Activated CD4-positive, alpha-beta T cell treated with anti-CD3 and anti-CD28 coated beads for 48 hours (primary cell): ENCODE results near the gene FKBP5.
"Not testable (repeated sequence)": the region's sequence is repeated elsewhere in the genome, so short reads cannot be mapped to it uniquely, and the experiment has no call there.

ENCODE experiments used
- DNase-seq: peaks from one replicate; pipeline ENCODE4 v3.0.0-alpha.2; 2020

FKBP5 gene

GRCh38 chr6:35688605-35689322, at the start of gene FKBP5:
FKBP5 (minus strand) TSS chr6:35688915; CDS start chr6:35642824, 46,091 bp downstream.
- DNase-seq, result peak; percentile 95

DNA sequence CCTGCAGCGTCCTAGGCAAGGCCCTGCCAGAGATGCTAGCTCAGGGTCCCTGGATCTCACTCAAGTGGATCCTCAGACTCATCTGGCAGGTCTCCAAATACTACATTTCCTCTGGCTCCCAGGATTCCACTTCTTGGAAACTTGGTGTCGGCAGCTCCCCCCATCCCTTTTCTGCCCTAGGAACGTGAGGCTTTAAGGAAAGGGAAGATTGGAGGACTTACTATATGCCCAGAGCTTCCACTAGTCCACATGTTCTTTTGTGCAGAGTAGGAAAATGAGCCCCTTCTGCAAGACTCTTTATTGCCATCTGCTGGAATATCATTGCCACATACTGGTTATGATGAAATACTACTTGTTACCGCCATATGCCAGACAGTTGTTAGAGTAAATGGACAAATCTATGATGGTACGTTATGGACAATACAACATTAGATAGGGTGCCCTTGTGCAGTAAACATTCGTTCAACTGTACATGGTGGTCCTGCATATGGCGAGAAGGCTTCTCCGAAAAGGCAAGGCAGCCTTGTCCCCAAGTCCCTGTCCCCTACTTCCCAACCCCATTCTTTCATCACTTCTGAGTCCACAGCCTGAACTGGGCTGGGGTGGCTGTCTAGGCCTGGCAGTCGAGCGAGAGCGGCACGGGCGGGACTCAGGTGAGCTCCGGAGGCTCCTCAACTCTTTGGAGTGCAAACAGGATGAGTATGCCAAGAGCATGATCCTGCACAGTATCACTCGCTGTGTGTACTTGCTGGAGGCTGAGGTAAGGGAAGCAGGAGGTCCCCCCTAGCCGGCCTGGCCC, 48.9 kb upstream of the FKBP5 start:
- no peak for DNase-seq

- DNase-seq, result no peak
These were observed 48.3 kb upstream of the FKBP5 start, which contains the start of gene ARMC12 for GRCh38 chr6:35736982-35737412. ARMC12 (plus strand) TSS chr6:35737032; CDS start chr6:35737109, 77 bp downstream.

GRCh38 chr6:35736253-35736894, 47.7 kb upstream of the FKBP5 start:
- DNase-seq, result peak; percentile 88

- no peak for DNase-seq
These were observed 46.7 kb upstream of the FKBP5 start for GRCh38 chr6:35735452-35735851.

- DNase-seq, result not testable (repeated sequence)
These were observed 45.6 kb upstream of the FKBP5 start for GRCh38 chr6:35734319-35734718.

- no peak for DNase-seq
These were observed 44.9 kb upstream of the FKBP5 start for GRCh38 chr6:35733633-35734032.

GRCh38 chr6:35731736-35732532, 43.2 kb upstream of the FKBP5 start:
- peak; percentile 97 for DNase-seq

DNA sequence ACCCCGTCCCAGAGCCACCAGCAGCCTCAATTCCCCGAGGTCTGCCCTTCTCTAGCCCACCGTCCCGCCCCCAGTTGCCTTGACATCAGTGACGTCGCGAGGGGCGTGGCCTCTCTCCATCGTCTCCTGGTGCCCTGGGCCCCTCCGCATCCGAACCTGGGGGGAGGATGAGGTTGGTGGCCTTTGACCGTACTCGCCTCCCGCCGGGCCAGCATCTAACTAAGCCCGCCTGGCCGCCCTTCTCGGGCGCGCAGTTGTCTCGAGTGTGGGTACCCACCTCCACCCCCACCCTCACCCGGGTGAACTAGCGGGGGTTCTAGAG, 42.7 kb upstream of the FKBP5 start:
- DNase-seq, result peak; percentile 97

DNA sequence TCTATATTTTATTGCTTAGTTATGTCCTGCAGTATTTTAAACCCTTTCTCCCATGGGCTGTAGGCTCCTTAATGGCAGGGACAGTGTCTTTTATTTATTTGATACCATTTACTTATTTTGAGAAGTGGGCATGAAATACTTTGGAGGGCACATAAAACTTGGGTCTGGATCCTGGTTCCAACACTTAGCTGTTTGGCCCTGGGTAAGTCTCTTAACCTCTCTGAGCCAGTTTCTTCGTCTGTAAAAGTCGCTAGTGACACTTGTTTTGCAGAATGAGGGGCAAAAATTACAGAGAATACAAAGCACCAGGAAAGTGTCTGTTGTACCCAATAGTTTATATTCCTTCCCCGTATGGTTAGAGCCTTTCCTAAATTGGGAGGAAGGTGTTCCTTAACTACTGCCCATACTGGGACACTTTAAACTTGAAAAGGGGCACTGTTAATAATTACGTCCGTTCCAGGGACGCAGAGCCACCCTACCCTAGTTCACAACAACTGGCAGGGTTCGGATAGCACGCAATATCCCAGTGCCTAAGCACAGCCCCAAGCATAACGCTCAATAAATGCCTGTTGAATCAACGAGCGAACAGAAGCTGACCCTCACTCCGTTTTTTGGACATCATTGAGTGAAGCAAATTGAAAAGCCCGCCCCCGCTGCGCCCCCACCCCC, 42.2 kb upstream of the FKBP5 start:
- no peak for DNase-seq

DNA sequence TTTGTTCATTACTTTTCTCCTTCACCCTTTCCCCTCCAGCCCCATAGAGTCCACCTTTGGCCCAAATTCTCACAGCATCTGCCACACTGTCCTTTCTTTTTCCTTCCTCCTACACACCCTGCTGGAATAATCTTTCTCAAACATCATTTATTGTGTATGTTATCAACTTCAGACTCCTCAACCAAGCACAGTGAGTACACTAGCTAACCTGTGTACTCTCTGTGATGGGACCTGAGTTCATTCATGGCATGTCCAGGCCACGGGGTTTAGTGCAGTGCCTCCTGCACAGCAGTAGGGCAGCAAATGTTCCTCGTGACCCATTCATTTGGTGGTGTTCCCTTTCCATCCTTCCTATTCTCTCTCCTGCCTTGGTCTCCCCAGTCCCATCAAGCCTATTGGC, 41.0 kb upstream of the FKBP5 start:
- DNase-seq, result no peak

DNA sequence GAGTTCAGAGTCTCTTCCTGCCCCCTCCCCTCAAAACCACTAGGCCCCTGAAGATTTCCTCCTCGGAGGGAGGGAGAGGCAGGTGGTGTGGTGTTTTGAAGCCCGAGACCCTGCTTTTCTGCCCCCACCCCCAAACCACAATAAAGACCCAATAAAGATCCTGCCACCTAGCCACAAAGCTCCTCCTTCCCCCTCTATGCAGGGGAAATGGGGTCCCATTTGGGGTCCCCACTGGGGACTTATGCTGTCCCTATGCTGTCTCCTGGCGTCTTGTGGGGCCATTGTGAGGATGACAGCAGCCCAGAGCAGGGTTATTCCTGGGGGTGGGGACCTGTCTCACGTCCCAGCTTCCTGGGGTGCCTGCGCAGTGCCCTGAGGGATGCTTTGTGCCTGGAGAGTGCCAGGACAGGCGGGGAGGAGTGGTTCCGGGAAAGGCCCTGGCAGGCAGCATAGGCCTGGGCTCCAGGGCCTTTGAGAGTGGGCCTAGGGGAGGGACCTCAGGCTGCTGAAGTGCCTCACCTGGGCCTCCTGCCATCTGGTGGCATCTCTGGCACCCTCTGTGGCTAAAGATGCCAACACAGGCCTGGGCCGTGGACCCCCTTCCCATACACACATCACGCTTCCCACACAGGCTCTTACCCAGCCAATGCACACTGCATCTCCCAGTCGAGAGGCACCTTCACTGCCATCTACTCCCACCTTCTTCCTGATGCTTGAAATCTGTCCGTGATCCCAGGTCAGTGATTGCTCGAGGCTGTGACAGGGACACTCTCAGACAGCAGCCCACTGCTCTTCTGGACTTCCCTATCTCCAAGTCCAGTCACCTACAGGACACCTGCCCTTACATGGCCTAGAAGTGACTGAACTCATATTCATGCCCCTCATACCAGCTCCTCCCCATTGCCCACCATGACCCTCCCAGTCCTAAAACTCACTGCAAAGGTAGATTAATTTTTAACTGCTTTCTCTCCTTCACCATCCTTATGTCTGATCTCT, 40.3 kb upstream of the FKBP5 start:
- peak; percentile 60 for DNase-seq

DNA sequence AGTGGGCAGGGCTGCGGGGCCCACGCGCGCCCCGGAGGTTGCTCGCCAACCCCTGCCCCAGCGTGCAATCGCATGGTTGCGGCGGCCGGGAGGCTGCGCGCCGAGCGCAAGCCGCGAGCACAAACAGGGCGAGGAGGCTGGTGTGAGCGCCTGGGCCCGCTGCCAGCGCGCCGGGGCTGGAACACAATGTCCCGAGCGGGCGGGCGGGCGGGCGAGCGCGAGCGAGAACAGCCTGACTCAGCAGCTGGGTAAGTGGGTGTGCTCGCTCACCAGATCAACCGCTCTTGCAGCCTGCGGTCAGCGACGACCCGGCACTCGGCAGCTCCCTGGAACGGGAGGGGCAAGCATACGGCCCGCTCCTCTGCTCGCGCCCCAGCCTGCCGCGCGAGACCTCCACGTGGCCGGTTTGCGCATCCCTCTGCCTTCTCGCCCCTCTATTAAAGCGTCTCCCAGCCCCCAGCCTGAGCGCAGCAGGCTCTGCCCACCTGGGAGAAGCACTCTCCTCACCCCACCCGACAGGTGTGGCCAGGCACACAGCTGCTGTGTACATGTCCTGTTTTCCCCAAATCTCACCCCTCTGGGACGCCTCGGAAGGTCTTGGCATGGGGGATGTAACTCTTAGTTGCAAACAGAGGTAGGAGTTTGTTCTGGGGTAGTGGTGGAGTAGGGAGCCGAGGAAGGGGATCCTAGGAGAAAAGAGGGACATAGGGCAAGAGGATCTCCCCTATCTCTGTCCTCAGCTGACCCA, 39.4 kb upstream of the FKBP5 start:
- DNase-seq, result peak; percentile 89

- DNase-seq, result peak; percentile 54
These were observed 38.7 kb upstream of the FKBP5 start for GRCh38 chr6:35727231-35727934.

DNA sequence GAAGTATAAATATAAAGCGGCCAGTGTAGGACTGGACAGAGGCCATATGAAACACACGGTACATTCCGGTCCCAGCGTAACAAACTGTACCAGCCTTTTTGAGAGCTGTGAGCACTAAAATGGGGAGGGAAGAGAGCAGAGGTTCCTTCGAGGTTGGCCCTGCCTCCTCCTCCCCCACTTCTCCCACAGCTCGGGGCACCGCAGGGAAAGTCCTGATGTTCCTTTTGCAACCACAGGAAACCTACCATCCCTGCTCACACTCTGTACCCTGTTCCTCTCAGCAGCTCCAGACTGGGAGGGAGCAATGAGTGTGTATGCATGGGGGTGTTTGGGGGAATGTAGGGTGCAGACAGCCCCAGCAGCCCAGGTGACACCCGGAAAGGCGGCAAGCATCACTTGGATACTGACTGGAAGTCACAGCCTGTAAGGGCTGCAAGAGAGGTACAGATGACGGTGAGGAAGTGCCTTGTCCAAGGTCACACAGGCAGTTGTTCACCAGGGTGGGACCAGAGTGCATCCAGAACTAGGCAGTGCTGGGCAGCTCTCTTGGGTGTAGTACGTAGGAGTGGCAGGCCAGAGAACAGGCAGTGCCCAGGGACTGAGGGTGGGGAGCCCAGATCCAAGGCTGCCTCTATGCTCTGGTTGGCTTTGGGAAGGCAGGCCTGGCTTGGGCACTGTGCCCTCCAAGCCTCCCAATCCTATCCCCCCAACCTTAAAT, 37.2 kb upstream of the FKBP5 start:
- no peak for DNase-seq

GRCh38 chr6:35725081-35725708, 36.5 kb upstream of the FKBP5 start:
- DNase-seq, result no peak

DNA sequence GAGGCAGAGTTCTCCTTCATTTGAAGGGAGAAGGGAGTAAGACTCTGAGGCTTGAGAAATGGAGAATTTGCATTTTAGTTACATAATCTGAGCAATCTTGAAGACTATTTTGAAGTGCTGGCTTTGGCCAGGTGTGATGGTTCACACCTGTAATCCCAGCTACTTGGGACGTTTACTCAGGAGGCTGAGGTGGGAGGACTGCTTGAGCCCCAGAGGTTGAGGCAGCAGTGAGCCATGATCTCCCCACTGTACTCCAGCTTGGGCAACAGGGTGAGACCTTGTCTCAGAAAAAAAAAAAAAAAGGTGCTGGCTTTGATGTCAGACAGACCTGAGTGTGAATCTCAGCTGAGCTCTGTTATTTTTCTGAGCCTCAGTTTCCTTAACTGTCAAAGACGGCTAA, 35.8 kb upstream of the FKBP5 start:
- no peak for DNase-seq

- no peak for DNase-seq
These were observed 35.3 kb upstream of the FKBP5 start for GRCh38 chr6:35724059-35724458.
